Mesodermal cell (in vitro differentiated cells): Measurements from ENCODE around the gene MRTFA.

ENCODE experiments used
- H3K27ac ChIP-seq: 2 replicates; pipeline ENCODE4 v1.7.0; 2013; ENCODE audit warnings: mild to moderate bottlenecking, low read depth, low read length, moderate library complexity; ENCODE audit not compliant: severe bottlenecking
- H3K36me3 ChIP-seq: 2 replicates; pipeline ENCODE4 v1.7.1; 2013; ENCODE audit warnings: mild to moderate bottlenecking, low read length, moderate library complexity; ENCODE audit not compliant: control insufficient read depth, insufficient read depth
- H3K4me1 ChIP-seq: one replicate; pipeline ENCODE4 v1.7.1; 2013; ENCODE audit warnings: mild to moderate bottlenecking, low read length; ENCODE audit not compliant: insufficient read depth, control insufficient read depth, poor library complexity, severe bottlenecking
- H3K4me3 ChIP-seq: 2 replicates; pipeline ENCODE4 v1.7.0; 2013; ENCODE audit warnings: low read length, control low read depth, mild to moderate bottlenecking; ENCODE audit not compliant: insufficient read depth, poor library complexity, severe bottlenecking; ENCODE audit errors: extremely low read depth
- H3K9me3 ChIP-seq: 2 replicates; pipeline ENCODE4 v1.7.1; 2013; ENCODE audit warnings: mild to moderate bottlenecking, low read length, moderate library complexity; ENCODE audit not compliant: control insufficient read depth
- WGBS, 2 experiments: methylation state at CpG; one replicate each; pipeline ENCODE4 v1.1.5; 2013; ENCODE audit warnings: missing lambda C conversion rate in 2 of 2; ENCODE audit not compliant: insufficient coverage in 2 of 2; 5-methylcytosine and 5-hydroxymethylcytosine counted together

MRTFA gene

DNA sequence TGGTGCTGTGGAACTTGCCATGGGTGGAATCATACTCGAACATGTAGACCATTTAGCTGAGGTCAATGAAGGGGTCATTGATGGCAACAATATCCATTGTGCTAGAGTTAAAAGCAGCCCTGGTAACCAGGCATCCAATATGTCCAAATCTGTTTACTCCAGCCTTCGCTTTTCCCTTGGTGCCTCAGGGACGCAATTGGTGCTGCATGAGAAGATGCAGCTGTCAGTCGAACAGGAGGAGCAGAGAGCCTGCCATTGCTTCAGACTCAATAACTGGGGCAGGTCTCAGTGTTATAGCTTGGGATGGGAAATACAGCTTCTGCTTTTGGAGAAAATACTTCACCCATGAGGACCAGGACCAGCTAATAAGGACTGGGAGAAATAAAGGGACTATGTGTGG is 37.8 kb upstream of the MRTFA start:
- no peaks in the 10 kb centered on the region for H3K9me3 ChIP-seq
- H3K27ac ChIP-seq, result no peak overlapping the region
- H3K4me3 ChIP-seq, result no peak overlapping the region
- H3K4me1 ChIP-seq, result peaks cover 23% of the 10 kb centered on the region
- whole genome bisulfite sequencing, 2 experiments, result 100% methylated on average over 4 of the region's 4 CpGs
- H3K36me3 ChIP-seq, result no peaks in the 10 kb centered on the region

DNA sequence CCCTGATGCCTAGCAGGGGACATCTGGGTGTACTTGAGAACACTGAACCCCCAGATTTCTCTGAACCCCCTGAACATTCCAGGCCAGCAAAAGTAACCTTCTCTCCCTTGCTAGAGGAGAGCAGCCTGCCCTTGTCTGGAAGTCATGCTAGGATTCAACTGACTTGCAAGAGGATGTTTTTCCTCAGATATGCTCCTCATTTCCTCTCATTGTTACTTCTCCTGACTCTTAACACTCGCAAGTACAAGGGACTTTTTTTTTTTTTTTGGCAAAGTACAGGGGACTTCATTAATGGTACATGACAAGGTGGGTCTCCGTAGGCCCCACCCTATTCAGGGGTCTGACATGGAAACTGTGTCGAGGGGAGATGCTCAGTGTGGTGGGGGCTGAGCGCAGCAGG is 36.5 kb upstream of the MRTFA start:
- H3K9me3 ChIP-seq, result no peaks in the 10 kb centered on the region
- WGBS, 2 experiments, result 96 to 100% methylated on average over 3 of the region's 4 CpGs
- H3K27ac ChIP-seq, result no peak overlapping the region
- H3K4me1 ChIP-seq, result peaks cover 17% of the 10 kb centered on the region
- no peak overlapping the region for H3K4me3 ChIP-seq
- no peaks in the 10 kb centered on the region for H3K36me3 ChIP-seq

DNA sequence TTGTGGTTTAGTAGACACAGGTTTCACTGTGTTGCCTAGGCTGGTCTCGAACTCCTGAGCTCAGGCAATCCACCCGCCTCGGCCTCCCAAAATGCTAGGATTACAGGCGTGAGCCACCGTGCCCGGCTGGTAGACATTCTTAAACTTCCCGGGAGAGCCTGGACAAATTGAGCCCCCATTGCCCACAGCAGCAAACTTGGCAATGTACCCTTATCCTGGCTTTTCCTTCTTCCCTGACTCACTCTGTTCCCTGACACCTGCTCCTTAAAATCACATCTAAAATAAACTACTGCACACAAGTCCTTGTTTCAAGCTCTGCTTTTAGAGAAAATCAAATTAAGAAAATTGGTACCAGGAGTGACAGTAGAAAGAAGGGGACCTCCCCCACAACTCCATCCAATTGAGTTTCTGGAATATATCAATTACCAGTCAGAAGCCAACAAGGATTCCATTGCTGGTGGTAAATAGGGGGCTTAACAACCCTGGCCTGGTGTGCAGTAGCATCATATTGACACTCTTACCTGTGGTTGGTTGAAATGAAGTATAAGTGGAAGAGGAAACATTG is 35.4 kb upstream of the MRTFA start:
- Histone ChIP-seq H3K27ac (no peak overlapping the region), H3K4me1 (peaks cover 17% of the 10 kb centered on the region), H3K36me3 (no peaks in the 10 kb centered on the region), H3K4me3 (no peak overlapping the region), H3K9me3 (no peaks in the 10 kb centered on the region)
- WGBS, 2 experiments, result 95% methylated on average over 7 of the region's 7 CpGs

DNA sequence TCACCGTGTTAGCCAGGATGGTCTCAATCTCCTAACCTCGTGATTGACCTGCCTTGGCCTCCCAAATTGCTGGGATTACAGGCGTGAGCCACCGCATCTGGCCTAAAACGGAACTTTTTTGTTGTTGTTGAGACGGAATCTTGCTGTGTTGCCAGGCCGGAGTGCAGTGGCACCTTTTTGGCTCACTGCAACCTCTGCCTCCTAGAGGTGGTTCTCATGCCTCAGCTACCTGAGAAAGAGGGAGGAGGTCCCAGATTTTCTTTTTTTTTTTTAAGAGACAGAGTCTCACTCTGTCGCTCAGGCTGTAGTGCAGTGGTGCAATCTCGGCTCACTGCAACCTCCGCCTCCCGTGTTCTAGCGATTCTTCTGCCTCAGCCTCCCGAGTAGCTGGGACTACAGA is 34.9 kb upstream of the MRTFA start:
- no peaks in the 10 kb centered on the region for H3K36me3 ChIP-seq
- peaks cover 17% of the 10 kb centered on the region for H3K4me1 ChIP-seq
- H3K27ac ChIP-seq, result no peak overlapping the region
- H3K9me3 ChIP-seq, result no peaks in the 10 kb centered on the region
- no peak overlapping the region for H3K4me3 ChIP-seq
- 95 to 97% methylated on average over 13 of the region's 13 CpGs for WGBS, 2 experiments

DNA sequence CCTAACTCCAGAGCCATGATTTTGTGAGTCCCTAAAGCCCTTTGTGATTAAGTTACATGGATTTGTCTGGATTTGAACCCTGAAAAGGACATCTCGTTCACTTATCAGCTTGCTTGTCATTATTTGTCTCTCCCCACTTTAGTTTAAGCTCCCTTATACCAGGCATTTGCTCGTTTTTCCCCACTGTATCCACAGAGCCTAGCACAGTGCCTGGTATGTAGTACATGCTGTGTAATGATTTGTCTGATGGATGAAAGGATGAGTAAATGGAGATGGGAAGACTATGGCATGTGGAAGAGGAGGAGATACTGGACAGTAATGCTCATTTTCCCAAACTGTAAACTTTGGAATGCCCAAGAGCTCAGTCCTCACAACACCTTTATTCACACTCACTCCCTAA is 33.5 kb upstream of the MRTFA start:
- H3K27ac ChIP-seq, result no peak overlapping the region

DNA sequence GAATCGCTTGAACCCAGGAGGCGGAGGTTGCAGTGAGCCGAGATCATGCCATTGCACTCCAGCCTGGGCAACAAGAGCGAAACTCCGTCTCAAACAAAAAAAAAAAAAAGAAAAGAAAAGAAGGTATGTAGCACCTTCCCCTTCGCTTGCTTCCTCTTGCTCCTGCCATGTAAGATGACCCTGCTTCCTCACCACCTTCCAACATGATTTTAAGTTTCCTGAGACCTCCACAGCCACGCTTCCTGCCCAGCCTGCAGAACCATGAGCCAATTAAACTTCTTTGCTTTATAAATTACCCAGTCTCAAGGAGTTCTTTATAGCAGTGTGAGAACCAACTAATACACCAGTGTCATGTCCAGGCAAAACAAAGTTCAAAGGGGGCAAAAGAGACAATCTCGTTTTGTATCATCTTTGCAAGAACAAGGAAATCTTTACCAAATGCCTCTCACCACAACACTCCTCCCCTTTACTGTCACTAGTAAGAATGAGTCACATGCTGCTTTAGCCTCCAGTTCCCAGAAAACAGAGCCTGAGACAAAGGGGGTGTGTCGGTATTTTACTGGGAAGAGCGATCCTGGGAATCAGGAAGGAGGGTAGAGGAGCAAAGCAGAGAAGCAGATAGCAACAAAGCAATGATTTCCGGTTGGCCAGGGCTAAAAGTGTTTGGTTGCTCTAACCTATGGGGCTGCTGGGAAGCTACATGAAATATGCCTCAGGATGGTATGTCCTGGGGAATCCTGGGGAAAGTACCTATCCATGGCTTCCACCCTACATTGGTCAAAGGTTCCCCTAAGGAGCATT is 32.3 kb upstream of the MRTFA start:
- Histone ChIP-seq H3K36me3 (no peaks in the 10 kb centered on the region), H3K4me1 (peaks cover 17% of the 10 kb centered on the region), H3K9me3 (no peaks in the 10 kb centered on the region), H3K4me3 (no peak overlapping the region), H3K27ac (peak overlapping the region; percentile 80)
- 59 to 67% methylated on average over 4 of the region's 11 CpGs for WGBS, 2 experiments

More for the DNA sequence above, 33.5 kb upstream of the MRTFA start:
- no CpG with 5 or more reads among the region's 2 CpGs for WGBS, 2 experiments
- Histone ChIP-seq H3K9me3 (no peaks in the 10 kb centered on the region), H3K36me3 (no peaks in the 10 kb centered on the region), H3K4me1 (peaks cover 17% of the 10 kb centered on the region), H3K4me3 (no peak overlapping the region)

DNA sequence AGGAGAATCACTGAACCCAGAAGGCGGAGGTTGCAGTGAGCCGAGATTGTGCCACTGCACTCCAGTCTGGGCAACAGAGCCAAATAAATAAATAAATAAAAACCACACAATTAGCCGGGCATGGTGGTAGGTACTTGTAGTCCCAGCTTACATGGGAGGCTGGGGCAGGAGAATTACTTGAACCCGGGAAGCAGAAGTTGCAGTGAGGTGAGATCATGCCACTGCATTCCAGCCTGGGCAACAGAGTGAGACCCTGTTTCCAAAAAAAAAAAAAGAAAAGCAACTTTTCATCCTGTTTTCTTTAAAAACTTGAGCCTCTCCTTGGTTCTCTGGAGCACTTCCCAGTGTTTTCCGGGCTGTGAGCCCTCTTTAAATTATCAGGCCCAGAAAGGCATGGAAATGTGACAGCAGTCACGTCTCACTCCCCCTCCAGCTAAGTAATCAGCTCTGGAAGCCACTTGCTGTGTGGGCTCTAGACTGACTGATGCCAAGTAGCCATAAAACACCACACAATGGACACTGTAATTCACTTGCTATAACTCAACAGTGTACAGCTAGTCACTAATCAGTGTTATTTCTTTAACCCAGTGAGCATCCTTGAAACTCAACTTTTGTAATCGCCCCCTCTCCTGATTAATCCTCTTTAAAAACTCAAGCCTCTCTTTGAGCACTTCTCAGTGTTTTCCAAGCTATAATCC is 29.8 kb upstream of the MRTFA start:
- peaks cover 14% of the 10 kb centered on the region for H3K4me1 ChIP-seq
- H3K9me3 ChIP-seq, result no peaks in the 10 kb centered on the region
- H3K4me3 ChIP-seq, result no peak overlapping the region
- WGBS, 2 experiments, result 92% methylated on average over 5 of the region's 7 CpGs
- H3K27ac ChIP-seq, result no peak overlapping the region
- no peaks in the 10 kb centered on the region for H3K36me3 ChIP-seq

DNA sequence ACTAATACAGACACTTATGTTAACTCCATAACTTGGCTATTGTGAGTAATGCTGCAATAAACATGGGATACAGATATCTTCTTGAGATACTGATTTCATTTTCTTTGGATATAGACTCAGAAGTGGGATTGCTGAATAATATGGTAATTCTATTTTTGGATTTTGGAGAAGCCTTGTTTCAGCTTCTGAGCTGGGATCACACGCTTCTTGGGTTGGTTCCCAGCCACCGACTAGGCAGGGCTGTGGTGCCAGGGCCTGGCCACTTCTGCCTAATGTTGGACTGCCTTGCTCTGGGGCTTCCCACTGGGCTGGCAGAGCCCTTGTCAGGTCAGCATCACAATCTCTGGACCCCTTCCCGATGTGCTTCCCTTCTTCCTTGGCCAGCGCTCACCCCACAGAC is 28.8 kb upstream of the MRTFA start:
- Histone ChIP-seq H3K27ac (no peak overlapping the region), H3K9me3 (no peaks in the 10 kb centered on the region), H3K4me3 (no peak overlapping the region), H3K36me3 (no peaks in the 10 kb centered on the region), H3K4me1 (peaks cover 14% of the 10 kb centered on the region)
- 81 to 94% methylated on average over 3 of the region's 4 CpGs for WGBS, 2 experiments

DNA sequence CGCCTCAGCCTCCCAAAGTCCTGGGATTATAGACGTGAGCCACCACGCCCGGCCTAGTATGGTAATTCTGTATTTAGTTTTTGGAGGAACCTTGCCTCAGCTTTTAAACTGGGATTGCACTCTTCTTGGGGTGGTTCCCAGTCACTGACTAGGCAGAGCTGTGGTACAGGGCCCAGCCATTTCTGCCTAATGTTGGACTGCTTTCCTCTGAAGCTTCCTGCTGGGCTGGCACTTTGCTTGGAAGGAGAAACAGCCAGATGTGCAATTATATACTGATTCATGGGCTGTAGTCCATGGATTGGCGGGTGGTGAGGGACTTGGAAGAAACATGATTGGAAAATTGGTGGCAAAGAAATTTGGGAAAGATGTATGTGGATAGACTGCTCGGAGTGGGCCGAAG is 25.2 kb upstream of the MRTFA start:
- no peaks in the 10 kb centered on the region for H3K9me3 ChIP-seq
- H3K36me3 ChIP-seq, result no peaks in the 10 kb centered on the region
- H3K4me1 ChIP-seq, result no peaks in the 10 kb centered on the region
- no peak overlapping the region for H3K27ac ChIP-seq
- WGBS, 2 experiments, result 93 to 97% methylated on average over 7 of the region's 7 CpGs
- H3K4me3 ChIP-seq, result no peak overlapping the region

DNA sequence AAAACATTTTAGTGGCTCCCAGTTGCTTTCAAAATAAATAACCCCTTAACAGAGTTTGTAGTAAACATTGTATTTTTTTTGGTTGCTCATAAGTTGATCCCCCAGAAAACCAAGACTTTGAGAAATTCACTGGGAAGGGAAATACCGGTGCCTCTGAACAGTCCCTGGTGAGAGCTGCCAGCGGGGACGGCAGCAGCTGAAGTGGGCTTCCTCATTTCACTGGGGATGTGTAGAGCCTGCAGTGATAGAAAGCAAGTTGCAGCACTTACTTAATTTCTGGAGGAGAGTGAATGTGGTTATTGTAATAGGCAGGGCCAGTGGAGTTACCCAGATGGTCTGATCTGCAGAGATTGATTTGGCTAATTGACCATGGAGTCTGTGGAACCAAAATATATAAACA is 24.2 kb upstream of the MRTFA start:
- no peaks in the 10 kb centered on the region for H3K36me3 ChIP-seq
- no peak overlapping the region for H3K4me3 ChIP-seq
- WGBS, 2 experiments, result 93 to 100% methylated on average over 3 of the region's 3 CpGs
- no peak overlapping the region for H3K27ac ChIP-seq
- H3K4me1 ChIP-seq, result no peaks in the 10 kb centered on the region
- no peaks in the 10 kb centered on the region for H3K9me3 ChIP-seq

DNA sequence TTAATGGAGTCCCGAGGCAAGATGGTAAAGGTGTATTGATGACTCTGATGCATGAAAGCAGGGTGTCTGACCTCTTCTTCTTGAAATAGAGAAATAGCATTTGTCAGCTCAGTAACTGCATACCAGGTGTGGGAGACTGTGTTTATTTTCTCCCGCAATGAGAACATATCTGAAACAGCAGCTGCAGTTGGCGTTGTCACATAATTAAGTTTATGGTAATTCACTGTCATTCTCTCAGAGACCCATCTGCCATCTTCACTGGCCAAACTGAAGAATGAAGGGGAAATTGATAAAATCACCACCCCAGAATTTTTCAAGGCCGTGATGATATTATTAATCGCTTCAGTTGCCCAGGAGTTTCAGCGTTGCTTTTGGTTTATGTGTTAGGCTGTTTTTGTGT is 22.6 kb upstream of the MRTFA start:
- Histone ChIP-seq H3K4me3 (no peak overlapping the region), H3K27ac (no peak overlapping the region)
- 92 to 93% methylated on average over 4 to 5 of the region's 6 CpGs for WGBS, 2 experiments

More for the DNA sequence above, 22.6 kb upstream of the MRTFA start:
- peaks cover 7% of the 10 kb centered on the region for H3K4me1 ChIP-seq
- no peaks in the 10 kb centered on the region for H3K36me3 ChIP-seq
- H3K9me3 ChIP-seq, result no peaks in the 10 kb centered on the region
